GM12874 (cell line): ENCODE data around the gene RAI1.

ENCODE experiments used
- TF ChIP-seq, protein P1 (sequence below): IDR thresholded peaks from 2 replicates; pipeline ENCODE4 v1.5.1; 2011; ENCODE audit warnings: low read depth, mild to moderate bottlenecking, control low read depth, low read length, moderate library complexity; ENCODE audit not compliant: insufficient read depth

RAI1 gene

DNA sequence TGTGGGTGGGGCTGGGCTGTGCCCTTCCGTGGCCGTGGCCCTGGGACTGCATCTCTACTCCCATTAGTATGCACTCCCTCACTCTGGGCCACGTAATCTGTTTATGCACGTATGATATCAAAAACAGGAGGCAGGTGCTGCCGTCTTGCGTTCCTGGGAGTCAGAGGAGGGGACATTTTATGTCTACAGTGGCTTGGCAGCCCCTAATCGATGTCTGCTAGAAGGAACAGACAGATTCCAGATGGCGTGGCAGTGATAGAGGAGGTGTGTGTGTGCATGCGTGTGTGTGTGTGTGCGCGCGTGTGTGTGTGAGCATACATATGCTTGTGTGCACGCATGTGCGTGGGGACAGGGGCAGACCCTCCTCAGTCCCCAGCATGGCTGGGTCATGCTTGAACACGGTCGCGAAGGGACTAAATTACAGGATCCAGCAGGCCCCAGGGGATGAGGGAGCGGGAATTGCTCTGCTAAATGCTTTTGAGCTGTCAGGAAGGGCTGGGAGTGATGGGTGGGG, 110.8 kb downstream of the RAI1 start:
- TF ChIP-seq, protein P1, sequence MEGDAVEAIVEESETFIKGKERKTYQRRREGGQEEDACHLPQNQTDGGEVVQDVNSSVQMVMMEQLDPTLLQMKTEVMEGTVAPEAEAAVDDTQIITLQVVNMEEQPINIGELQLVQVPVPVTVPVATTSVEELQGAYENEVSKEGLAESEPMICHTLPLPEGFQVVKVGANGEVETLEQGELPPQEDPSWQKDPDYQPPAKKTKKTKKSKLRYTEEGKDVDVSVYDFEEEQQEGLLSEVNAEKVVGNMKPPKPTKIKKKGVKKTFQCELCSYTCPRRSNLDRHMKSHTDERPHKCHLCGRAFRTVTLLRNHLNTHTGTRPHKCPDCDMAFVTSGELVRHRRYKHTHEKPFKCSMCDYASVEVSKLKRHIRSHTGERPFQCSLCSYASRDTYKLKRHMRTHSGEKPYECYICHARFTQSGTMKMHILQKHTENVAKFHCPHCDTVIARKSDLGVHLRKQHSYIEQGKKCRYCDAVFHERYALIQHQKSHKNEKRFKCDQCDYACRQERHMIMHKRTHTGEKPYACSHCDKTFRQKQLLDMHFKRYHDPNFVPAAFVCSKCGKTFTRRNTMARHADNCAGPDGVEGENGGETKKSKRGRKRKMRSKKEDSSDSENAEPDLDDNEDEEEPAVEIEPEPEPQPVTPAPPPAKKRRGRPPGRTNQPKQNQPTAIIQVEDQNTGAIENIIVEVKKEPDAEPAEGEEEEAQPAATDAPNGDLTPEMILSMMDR: no peak

DNA sequence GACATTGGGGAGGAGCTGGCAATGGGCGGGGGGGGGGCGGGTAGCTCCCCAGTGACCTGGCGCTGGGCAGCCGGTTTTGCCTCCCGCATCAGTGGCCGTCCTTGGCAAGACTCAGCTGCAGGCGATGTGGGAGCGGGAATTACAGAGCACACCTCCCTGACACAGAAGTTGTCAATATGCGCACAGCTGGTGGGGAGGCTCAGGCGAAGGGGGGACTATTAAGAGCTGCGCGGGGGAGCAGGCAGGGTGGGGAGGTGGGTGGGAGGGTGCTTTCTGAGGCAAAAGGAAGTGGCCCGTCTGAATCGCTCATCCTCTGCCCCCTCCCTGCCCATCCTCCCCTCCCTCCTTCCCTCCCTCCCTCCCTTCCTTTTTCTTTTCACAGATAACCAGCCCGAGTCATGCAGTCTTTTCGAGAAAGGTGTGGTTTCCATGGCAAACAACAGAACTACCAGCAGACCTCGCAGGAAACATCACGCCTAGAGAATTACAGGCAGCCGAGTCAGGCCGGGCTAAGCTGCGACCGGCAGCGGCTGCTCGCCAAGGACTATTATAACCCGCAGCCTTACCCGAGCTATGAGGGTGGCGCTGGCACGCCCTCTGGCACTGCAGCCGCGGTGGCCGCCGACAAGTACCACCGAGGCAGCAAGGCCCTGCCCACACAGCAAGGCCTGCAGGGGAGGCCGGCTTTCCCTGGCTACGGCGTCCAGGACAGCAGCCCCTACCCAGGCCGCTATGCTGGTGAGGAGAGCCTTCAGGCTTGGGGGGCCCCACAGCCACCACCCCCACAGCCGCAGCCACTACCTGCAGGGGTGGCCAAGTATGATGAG, 111.5 kb downstream of the RAI1 start:
- TF ChIP-seq, protein P1: no peak

GRCh38 chr17:17793378-17794214, 112.3 kb downstream of the RAI1 start:
- TF ChIP-seq, protein P1: no peak

DNA sequence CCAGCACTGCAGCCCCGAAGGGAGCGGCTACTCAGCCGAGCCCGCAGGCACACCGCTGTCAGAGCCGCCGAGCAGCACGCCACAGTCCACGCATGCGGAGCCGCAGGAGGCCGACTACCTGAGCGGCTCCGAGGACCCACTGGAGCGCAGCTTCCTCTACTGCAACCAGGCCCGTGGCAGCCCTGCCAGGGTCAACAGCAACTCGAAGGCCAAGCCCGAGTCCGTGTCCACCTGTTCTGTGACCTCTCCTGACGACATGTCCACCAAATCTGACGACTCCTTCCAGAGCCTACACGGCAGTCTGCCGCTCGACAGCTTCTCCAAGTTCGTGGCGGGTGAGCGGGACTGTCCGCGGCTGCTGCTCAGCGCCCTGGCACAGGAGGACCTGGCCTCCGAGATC, 113.1 kb downstream of the RAI1 start:
- TF ChIP-seq, protein P1: no peak

DNA sequence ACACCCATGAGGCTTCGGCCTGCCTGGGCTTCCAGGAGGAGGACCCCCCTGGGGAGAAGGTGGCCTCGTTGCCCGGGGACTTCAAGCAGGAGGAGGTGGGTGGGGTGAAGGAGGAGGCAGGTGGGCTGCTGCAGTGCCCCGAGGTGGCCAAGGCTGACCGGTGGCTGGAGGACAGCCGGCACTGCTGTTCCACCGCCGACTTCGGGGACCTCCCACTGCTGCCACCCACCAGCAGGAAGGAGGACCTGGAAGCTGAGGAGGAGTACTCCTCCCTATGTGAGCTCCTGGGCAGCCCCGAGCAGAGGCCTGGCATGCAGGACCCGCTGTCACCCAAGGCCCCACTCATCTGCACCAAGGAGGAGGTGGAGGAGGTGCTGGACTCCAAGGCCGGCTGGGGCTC, 114.0 kb downstream of the RAI1 start:
- TF ChIP-seq, protein P1: no peak

GRCh38 chr17:17795946-17796786, 114.9 kb downstream of the RAI1 start:
- TF ChIP-seq, protein P1: no peak

DNA sequence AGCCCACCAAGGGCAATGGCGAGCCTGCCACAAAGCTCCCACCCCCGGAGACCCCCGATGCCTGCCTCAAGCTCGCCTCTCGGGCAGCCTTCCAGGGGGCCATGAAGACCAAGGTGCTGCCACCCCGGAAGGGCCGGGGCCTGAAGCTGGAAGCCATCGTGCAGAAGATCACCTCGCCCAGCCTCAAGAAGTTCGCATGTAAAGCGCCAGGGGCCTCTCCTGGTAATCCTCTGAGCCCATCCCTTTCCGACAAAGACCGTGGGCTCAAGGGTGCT, 115.5 kb downstream of the RAI1 start:
- TF ChIP-seq, protein P1: no peak
